Activated T-cell treated with anti-CD3 and anti-CD28 coated beads for 4 hours (primary cell): Measurements from ENCODE around the gene FAM53B.

Source experiments
- DNase-seq: peaks from one replicate; pipeline ENCODE4 v3.0.0-alpha.2; 2020

Gene FAM53B

GRCh38 chr10:124569623-124570470, 174.3 kb downstream of the FAM53B start:
- no peak for DNase-seq
